ENCODE results near the gene NXPH1. TPM values are rescaled to one million over a fixed set of nuclear protein-coding genes. Genes with fewer than 3 reads are reported as not detected.

The NXPH1 gene
- total and polyA plus RNA-seq, 7 donors, result not detected

DNA sequence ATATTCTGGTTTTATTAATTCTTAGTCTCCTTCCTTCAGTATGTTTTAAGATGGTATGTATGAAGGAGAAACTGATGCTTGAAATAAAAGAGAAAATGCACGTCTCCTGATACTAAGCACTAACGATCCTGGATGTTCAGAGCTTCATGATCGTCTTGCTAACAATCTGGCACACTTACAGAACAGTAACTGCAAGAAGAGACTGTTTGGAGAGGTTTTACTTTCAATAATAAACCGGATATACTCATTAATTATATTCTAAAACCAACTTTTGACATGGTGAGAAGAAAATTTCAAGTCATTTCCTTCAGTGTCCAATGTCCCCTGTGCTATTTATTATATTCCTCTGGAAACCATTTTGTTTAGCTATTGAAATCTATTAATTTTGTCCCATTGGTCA lies 251.0 kb downstream of the NXPH1 start:
- Histone ChIP-seq H3K27ac (no peak overlapping the region), H3K36me3 (no peaks in the 10 kb centered on the region), H3K27me3 (no peaks in the 10 kb centered on the region), H3K4me1 (no peaks in the 10 kb centered on the region), H3K4me3 (no peak overlapping the region), H3K9me3 (no peaks in the 10 kb centered on the region)
- intact Hi-C loops (cut with DNase I), result no loop called here
- 76 to 77% methylated on average over 4 of the region's 4 CpGs for WGBS, 2 donors
- DNase-seq, result no peak
- TF ChIP-seq POLR2A (IDR thresholded peaks at IDR 0.05) (no peak), POLR2AphosphoS5 (IDR thresholded peaks at IDR 0.05) (no peak), EP300 (IDR thresholded peaks at IDR 0.05) (no peak)
- TF ChIP-seq, protein P1, sequence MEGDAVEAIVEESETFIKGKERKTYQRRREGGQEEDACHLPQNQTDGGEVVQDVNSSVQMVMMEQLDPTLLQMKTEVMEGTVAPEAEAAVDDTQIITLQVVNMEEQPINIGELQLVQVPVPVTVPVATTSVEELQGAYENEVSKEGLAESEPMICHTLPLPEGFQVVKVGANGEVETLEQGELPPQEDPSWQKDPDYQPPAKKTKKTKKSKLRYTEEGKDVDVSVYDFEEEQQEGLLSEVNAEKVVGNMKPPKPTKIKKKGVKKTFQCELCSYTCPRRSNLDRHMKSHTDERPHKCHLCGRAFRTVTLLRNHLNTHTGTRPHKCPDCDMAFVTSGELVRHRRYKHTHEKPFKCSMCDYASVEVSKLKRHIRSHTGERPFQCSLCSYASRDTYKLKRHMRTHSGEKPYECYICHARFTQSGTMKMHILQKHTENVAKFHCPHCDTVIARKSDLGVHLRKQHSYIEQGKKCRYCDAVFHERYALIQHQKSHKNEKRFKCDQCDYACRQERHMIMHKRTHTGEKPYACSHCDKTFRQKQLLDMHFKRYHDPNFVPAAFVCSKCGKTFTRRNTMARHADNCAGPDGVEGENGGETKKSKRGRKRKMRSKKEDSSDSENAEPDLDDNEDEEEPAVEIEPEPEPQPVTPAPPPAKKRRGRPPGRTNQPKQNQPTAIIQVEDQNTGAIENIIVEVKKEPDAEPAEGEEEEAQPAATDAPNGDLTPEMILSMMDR (IDR thresholded peaks at IDR 0.05), result no peak

DNA sequence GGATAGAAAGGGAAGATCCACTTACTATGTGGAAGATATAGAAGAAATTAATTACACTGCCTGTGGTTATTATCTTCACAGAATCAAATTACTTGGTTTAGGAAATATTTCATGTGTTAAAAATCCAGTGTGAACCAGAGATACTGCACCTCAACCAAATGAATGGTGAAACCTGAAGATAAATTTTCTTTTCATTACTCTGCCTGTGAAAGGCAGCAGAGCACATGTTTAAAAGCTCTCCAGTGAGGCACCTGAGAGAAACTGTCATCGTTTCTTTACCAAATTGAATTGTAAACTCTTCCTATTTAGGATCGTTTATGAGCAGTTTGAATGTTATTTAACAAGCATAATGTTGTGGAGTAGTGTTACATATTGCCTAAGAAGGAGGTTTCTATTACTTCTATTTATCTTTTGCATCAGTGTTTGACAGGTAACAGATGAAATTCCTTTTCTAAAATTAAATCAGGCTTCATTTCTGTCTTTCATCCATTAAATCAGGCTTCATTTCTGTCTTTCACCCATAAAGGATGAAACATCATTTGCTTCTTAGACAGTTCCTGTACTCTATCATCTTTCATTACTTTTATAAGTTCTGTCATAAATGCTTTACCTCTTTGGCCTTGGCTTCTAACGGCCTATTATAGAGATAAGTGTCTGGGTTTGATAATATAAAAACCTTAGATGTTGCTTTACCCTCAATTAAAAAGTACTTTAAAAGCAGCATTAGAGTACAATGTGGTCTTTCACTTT lies 266.6 kb downstream of the NXPH1 start:
- H3K27ac ChIP-seq, result no peak overlapping the region
- intact Hi-C loops (cut with DNase I), result no loop called here
- no peak overlapping the region for H3K4me3 ChIP-seq
- TF ChIP-seq POLR2A (IDR thresholded peaks at IDR 0.05) (no peak), EP300 (IDR thresholded peaks at IDR 0.05) (no peak), POLR2AphosphoS5 (IDR thresholded peaks at IDR 0.05) (no peak)
- TF ChIP-seq, protein P1 (IDR thresholded peaks at IDR 0.05), result no peak
- H3K27me3 ChIP-seq, result no peaks in the 10 kb centered on the region
- no peaks in the 10 kb centered on the region for H3K4me1 ChIP-seq
- 10 to 44% methylated on average over 3 of the region's 3 CpGs for WGBS, 2 donors
- DNase-seq, result no peak
- H3K9me3 ChIP-seq, result no peaks in the 10 kb centered on the region
- no peaks in the 10 kb centered on the region for H3K36me3 ChIP-seq

DNA sequence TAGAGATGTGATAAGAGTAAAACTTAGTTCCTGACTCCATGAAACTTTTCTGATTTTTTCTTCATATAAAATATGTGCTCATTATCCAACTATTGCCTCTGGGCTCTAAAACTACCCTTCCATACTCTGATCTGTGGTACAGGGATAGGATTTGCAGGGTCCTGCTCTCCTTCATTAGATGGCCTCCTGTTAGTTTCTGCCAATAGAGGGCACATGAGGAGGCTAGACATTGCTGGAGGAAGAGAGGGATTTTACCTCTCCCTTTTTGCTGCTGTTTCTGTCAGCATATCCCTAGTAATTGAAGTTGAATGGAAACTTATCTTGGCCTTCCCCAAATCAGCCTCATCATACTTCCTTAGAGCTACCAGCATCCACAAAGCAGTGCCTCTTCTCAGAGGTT lies 269.4 kb downstream of the NXPH1 start:
- intact Hi-C loops (cut with DNase I), result no loop called here
- Histone ChIP-seq H3K4me1 (no peaks in the 10 kb centered on the region), H3K36me3 (no peaks in the 10 kb centered on the region), H3K4me3 (no peak overlapping the region), H3K9me3 (no peaks in the 10 kb centered on the region), H3K27ac (no peak overlapping the region), H3K27me3 (no peaks in the 10 kb centered on the region)
- TF ChIP-seq POLR2A (IDR thresholded peaks at IDR 0.05) (no peak), POLR2AphosphoS5 (IDR thresholded peaks at IDR 0.05) (no peak), EP300 (IDR thresholded peaks at IDR 0.05) (no peak)
- DNase-seq, result no peak

DNA sequence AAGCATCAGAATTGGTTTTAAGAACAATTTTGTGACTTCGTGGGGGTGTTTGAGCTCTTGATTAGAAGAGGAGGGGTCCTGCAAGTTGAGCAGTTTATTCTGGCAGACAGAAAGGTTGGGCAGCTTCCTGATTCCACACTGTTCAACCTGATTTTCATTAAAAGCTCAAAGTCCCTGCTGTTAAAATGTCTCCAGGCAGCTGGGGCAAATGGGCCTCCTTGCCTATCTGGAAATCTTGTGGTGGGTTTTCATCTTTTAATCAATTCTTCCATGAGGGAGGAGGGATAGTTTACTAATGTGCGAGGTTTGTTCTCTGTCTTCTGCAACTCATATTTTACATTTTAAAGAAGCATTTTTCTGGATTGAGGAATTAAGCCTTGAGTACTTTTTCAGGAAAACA lies 276.7 kb downstream of the NXPH1 start:
- WGBS, 2 donors, result 56 to 70% methylated on average over 2 of the region's 2 CpGs
- Histone ChIP-seq H3K4me3 (no peak overlapping the region), H3K27ac (no peak overlapping the region), H3K9me3 (no peaks in the 10 kb centered on the region), H3K36me3 (no peaks in the 10 kb centered on the region), H3K4me1 (no peaks in the 10 kb centered on the region), H3K27me3 (no peaks in the 10 kb centered on the region)
- DNase-seq, result no peak
- intact Hi-C loops (cut with DNase I), result no loop called here
- TF ChIP-seq POLR2AphosphoS5 (IDR thresholded peaks at IDR 0.05) (no peak), EP300 (IDR thresholded peaks at IDR 0.05) (no peak), POLR2A (IDR thresholded peaks at IDR 0.05) (no peak)
- TF ChIP-seq, protein P1 (IDR thresholded peaks at IDR 0.05), result no peak

DNA sequence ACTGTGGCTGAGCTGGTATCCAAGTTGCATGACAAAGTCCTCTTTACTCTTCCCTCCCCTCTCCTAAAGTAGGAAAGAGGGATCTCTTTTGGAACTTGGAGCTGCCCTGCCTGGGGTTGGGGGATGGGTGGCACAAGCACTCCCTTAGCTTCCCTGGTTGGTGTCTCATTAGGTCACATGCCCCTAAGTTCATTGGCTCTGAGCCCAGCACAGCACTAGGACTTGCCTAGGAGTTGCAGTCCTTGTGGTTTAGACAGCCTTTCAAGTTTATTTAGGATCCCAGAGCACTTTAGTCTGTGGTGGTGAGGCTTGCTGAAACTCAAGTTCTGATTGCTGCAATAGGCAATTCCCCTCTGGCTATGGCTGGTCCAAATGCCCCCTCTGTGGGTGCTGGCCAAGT lies 281.4 kb downstream of the NXPH1 start:
- no peaks in the 10 kb centered on the region for H3K9me3 ChIP-seq
- no peaks in the 10 kb centered on the region for H3K4me1 ChIP-seq
- H3K27ac ChIP-seq, result no peak overlapping the region
- intact Hi-C loops (cut with DNase I), result no loop called here
- no peaks in the 10 kb centered on the region for H3K27me3 ChIP-seq
- H3K4me3 ChIP-seq, result no peak overlapping the region
- no peak for DNase-seq
- TF ChIP-seq, protein P1 (IDR thresholded peaks at IDR 0.05), result no peak
- TF ChIP-seq POLR2A (IDR thresholded peaks at IDR 0.05) (no peak), EP300 (IDR thresholded peaks at IDR 0.05) (no peak), POLR2AphosphoS5 (IDR thresholded peaks at IDR 0.05) (no peak)
- no peaks in the 10 kb centered on the region for H3K36me3 ChIP-seq

Measured in sigmoid colon (tissue), 7 donors.